IMR-90 (cell line): ENCODE results near the gene SSBP2. TPM values are rescaled to one million over a fixed set of nuclear protein-coding genes. Genes with fewer than 3 reads are reported as not detected.

Source experiments
- ATAC-seq: fragments of 200-7000 bp; cut with Tn5 transposase; 2 replicates; pipeline ENCODE4 v1.9.1; 2020; ENCODE audit warnings: low read depth, mild to moderate bottlenecking, moderate library complexity
- BruUV-seq: library from RNA; stranded (reverse); fragments of 400-500 nt; replicated peaks from 2 replicates; lab custom pipeline; 2021; lab: Mats Ljungman, UMichigan
- CTCF ChIA-PET: fragments of 300-600 bp; formaldehyde crosslinking; extraction: SDS; loops from one replicate; lab custom pipeline; 2021; ENCODE audit warnings: antibody characterized with exemption; lab: Yijun Ruan, JAX
- POLR2A ChIA-PET: fragments of 300-600 bp; sonication (Branson Sonifier 250); formaldehyde crosslinking; loops from one replicate; lab custom pipeline; 2022; ENCODE audit warnings: antibody characterized with exemption; ENCODE audit not compliant: unreplicated experiment; lab: Charles Lee
- DNase-seq: peaks from one replicate; pipeline ENCODE4 v3.0.0; 2013
- H2AFZ ChIP-seq: replicated peaks from 2 replicates; pipeline ENCODE3; 2013; ENCODE audit warnings: low read length, mild to moderate bottlenecking; ENCODE audit not compliant: poor library complexity
- H2AK5ac ChIP-seq: 2 replicates; pipeline ENCODE4 v1.6.1; 2013; ENCODE audit warnings: low read depth, low read length, inconsistent platforms
- H2AK9ac ChIP-seq: replicated peaks from 2 replicates; pipeline ENCODE3; 2013; ENCODE audit warnings: mild to moderate bottlenecking, low read depth, low read length, moderate library complexity; ENCODE audit not compliant: poor library complexity
- H2BK120ac ChIP-seq: 2 replicates; pipeline ENCODE4 v1.6.1; 2013; ENCODE audit warnings: low read depth, low read length, inconsistent platforms
- H2BK15ac ChIP-seq: 3 replicates; pipeline ENCODE4 v1.6.1; 2013; ENCODE audit warnings: low read depth, low read length, inconsistent platforms
- H2BK20ac ChIP-seq: 2 replicates; pipeline ENCODE4 v1.6.1; 2013; ENCODE audit warnings: low read depth, mild to moderate bottlenecking, inconsistent platforms, low read length, moderate library complexity
- H2BK5ac ChIP-seq: 2 replicates; pipeline ENCODE4 v1.6.1; 2013; ENCODE audit warnings: mild to moderate bottlenecking, low read depth, low read length, inconsistent platforms; ENCODE audit not compliant: poor library complexity, severe bottlenecking
- H3K14ac ChIP-seq: replicated peaks from 2 replicates; pipeline ENCODE4 v1.6.1; 2013; ENCODE audit warnings: low read depth, low read length, inconsistent platforms
- H3K18ac ChIP-seq: 2 replicates; pipeline ENCODE4 v1.6.1; 2013; ENCODE audit warnings: low read depth, low read length, control low read depth
- H3K23ac ChIP-seq: 2 replicates; pipeline ENCODE4 v1.6.1; 2013; ENCODE audit warnings: low read depth, low read length, inconsistent platforms
- H3K27ac ChIP-seq: 2 replicates; pipeline ENCODE4 v1.5.1; 2013; ENCODE audit warnings: mild to moderate bottlenecking, control low read depth, low read length; ENCODE audit not compliant: insufficient read depth
- H3K27me3 ChIP-seq: 2 replicates; pipeline ENCODE4 v1.6.1; 2013; ENCODE audit warnings: low read length; ENCODE audit not compliant: control insufficient read depth, insufficient read depth
- H3K36me3 ChIP-seq: 2 replicates; pipeline ENCODE4 v1.6.1; 2013; ENCODE audit warnings: low read length, mixed read lengths; ENCODE audit not compliant: control insufficient read depth, insufficient read depth
- H3K4ac ChIP-seq: 2 replicates; pipeline ENCODE4 v1.6.1; 2013; ENCODE audit warnings: low read depth, low read length, inconsistent platforms
- H3K4me1 ChIP-seq: 2 replicates; pipeline ENCODE4 v1.6.1; 2013; ENCODE audit warnings: low read length, mixed read lengths; ENCODE audit not compliant: control insufficient read depth, insufficient read depth
- H3K4me2 ChIP-seq: 2 replicates; pipeline ENCODE4 v1.6.1; 2013; ENCODE audit warnings: low read depth, mild to moderate bottlenecking, control low read depth, low read length, moderate library complexity
- H3K4me3 ChIP-seq: 2 replicates; pipeline ENCODE4 v1.5.1; 2013; ENCODE audit warnings: low read depth, mild to moderate bottlenecking, control low read depth, low read length, moderate library complexity; ENCODE audit not compliant: insufficient read depth
- H3K56ac ChIP-seq: 2 replicates; pipeline ENCODE4 v1.6.1; 2013; ENCODE audit warnings: low read length, inconsistent platforms; ENCODE audit not compliant: insufficient read depth; ENCODE audit errors: extremely low read depth
- H3K79me1 ChIP-seq, 2 experiments: 2 replicates each; pipeline ENCODE4 v1.6.1; 2013; ENCODE audit warnings: low read length in 2 of 2, inconsistent platforms in 1 of 2, low read depth in 1 of 2
- H3K9ac ChIP-seq: 2 replicates; pipeline ENCODE4 v1.6.1; 2013; ENCODE audit warnings: low read depth, low read length, control low read depth
- H3K9me1 ChIP-seq: 2 replicates; pipeline ENCODE4 v1.6.1; 2013; ENCODE audit warnings: low read length, inconsistent platforms; ENCODE audit not compliant: insufficient read depth
- H3K9me3 ChIP-seq: 2 replicates; pipeline ENCODE4 v1.6.1; 2013; ENCODE audit warnings: low read length; ENCODE audit not compliant: control insufficient read depth, insufficient read depth
- H4K20me1 ChIP-seq: 2 replicates; pipeline ENCODE4 v1.6.1; 2013; ENCODE audit warnings: low read length, inconsistent platforms; ENCODE audit not compliant: insufficient read depth
- H4K5ac ChIP-seq: 2 replicates; pipeline ENCODE4 v1.6.1; 2013; ENCODE audit warnings: mild to moderate bottlenecking, low read depth, low read length, control low read depth
- H4K8ac ChIP-seq, 2 experiments: 2 replicates each; pipeline ENCODE4 v1.6.1; 2013; ENCODE audit warnings: low read depth in 2 of 2, low read length in 2 of 2, control low read depth in 1 of 2, inconsistent platforms in 1 of 2
- H4K91ac ChIP-seq: 2 replicates; pipeline ENCODE4 v1.6.1; 2013; ENCODE audit warnings: low read depth, low read length, inconsistent platforms; ENCODE audit not compliant: insufficient read depth
- BHLHE40 ChIP-seq: fragments of 150-350 bp; IDR thresholded peaks from 2 replicates; pipeline ENCODE4 v1.6.1; 2016; ENCODE audit warnings: mild to moderate bottlenecking, low read depth, low read length
- CHD1 ChIP-seq: IDR thresholded peaks from 2 replicates; pipeline ENCODE4 v1.6.1; 2012; ENCODE audit warnings: low read depth, low read length, improper control_type of control experiment
- MAFK ChIP-seq: IDR thresholded peaks from 2 replicates; pipeline ENCODE4 v1.6.1; 2012; ENCODE audit warnings: low read depth, low read length, improper control_type of control experiment
- MAZ ChIP-seq: IDR thresholded peaks from 2 replicates; pipeline ENCODE4 v1.6.1; 2012; ENCODE audit warnings: low read depth, mild to moderate bottlenecking, low read length, improper control_type of control experiment, moderate library complexity, borderline replicate concordance
- NFE2L2 ChIP-seq: fragments of 150-350 bp; IDR thresholded peaks from 2 replicates; pipeline ENCODE4 v1.6.1; 2016; ENCODE audit warnings: low read depth, mild to moderate bottlenecking, low read length
- POLR2A ChIP-seq: IDR thresholded peaks from 2 replicates; pipeline ENCODE4 v1.6.1; 2012; ENCODE audit warnings: mild to moderate bottlenecking, low read depth, low read length
- RAD21 ChIP-seq: IDR thresholded peaks from 2 replicates; pipeline ENCODE4 v1.6.1; 2012; ENCODE audit warnings: low read length, improper control_type of control experiment
- RCOR1 ChIP-seq: IDR thresholded peaks from 2 replicates; pipeline ENCODE4 v1.6.1; 2012; ENCODE audit warnings: mild to moderate bottlenecking, low read length, improper control_type of control experiment; ENCODE audit not compliant: insufficient replicate concordance
- RFX5 ChIP-seq: IDR thresholded peaks from 2 replicates; pipeline ENCODE4 v1.8.0; 2012; ENCODE audit warnings: low read depth, mild to moderate bottlenecking, low read length, moderate library complexity
- SMC3 ChIP-seq: fragments of 150-350 bp; IDR thresholded peaks from 2 replicates; pipeline ENCODE4 v1.6.1; 2016; ENCODE audit warnings: low read depth, mild to moderate bottlenecking, antibody characterized with exemption, low read length, moderate library complexity
- dilution Hi-C: fragments of 300-500 bp; cut with HindIII; formaldehyde crosslinking; loops from one replicate; pipeline ENCODE4 v1.14.3; 2018; ENCODE audit warnings: low sequenced_read_pairs; ENCODE audit not compliant: unreplicated experiment
- in situ Hi-C: fragments of 300-500 bp; cut with MboI; formaldehyde crosslinking; loops from 3 replicates; pipeline ENCODE4 v1.14.3; 2019; ENCODE audit warnings: low sequenced_read_pairs, inconsistent platforms, mixed read lengths
- intact Hi-C: fragments of 100-400 bp; cut with micrococcal nuclease; formaldehyde crosslinking; loops from 2 replicates; pipeline ENCODE4 v1.10.0; 2022
- polyA plus RNA-seq, 3 experiments: library from polyadenylated mRNA; depleted of rRNA; stranded (reverse); fragments of >200 nt; gene quantifications; 2 replicates each; pipeline ENCODE4 v1.2.3, GENCODE V29; 2012; ENCODE audit warnings: low replicate concordance in 1 of 3
- total RNA-seq: library from RNA; depleted of rRNA; stranded (reverse); fragments of >200 nt; gene quantifications from 2 replicates; pipeline ENCODE4 v1.2.3, GENCODE V29; 2012
- TF ChIP-seq, protein P1 (sequence below): fragments of 150-350 bp; IDR thresholded peaks from 2 replicates; pipeline ENCODE4 v1.6.1; 2016; ENCODE audit warnings: low read depth, mild to moderate bottlenecking, low read length, moderate library complexity, borderline replicate concordance
- TF ChIP-seq, protein P2 (sequence below): fragments of 150-350 bp; IDR thresholded peaks from 2 replicates; pipeline ENCODE4 v1.6.1; 2017; ENCODE audit warnings: mild to moderate bottlenecking, antibody characterized with exemption, low read length, low read depth
- TF ChIP-seq, protein P3 (sequence below): conservative IDR thresholded peaks from 2 replicates; pipeline ENCODE4 v1.5.1; 2012; ENCODE audit warnings: mild to moderate bottlenecking, low read depth, low read length, improper control_type of control experiment

SSBP2 gene
- total and polyA plus RNA-seq, 2 of the 4 experiments (the other 2 are of a cell fraction): 38.4 to 42.7 TPM

DNA sequence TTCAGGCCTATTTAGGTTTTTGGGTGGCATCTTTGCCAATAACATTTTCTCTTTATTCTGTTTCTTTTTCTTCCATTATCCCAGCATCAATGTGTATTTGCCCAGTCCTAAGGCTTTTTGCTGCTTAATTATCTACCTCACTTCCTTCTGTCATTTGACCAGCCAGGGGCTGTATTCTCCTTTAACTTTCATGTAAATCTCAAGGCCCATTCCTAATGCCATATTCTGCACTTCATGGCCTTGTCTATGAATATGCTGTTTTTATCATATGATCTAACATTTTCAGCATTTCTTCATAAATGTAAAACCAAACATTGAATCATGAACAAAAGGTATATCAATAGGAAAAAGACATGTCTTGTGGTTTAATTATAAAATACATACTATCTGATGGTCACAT is 108.7 kb downstream of the SSBP2 start:
- Histone ChIP-seq H3K4ac (no peak overlapping the region), H3K36me3 (peaks cover 2% of the 10 kb centered on the region; the same call in 1 of the 2 replicates), H3K9me1 (no peaks in the 10 kb centered on the region), H3K27me3 (no peaks in the 10 kb centered on the region), H3K4me3 (no peak overlapping the region), H2BK120ac (no peak overlapping the region), H3K4me1 (peaks cover 3% of the 10 kb centered on the region; the same call in 1 of the 2 replicates), H3K79me1 (peaks cover 3 to 7% of the 10 kb centered on the region in 2 experiments; a peak in 2 of 4 replicates), H2AFZ (no peak overlapping the region), H3K4me2 (no peak overlapping the region), H2AK5ac (no peak overlapping the region), H2BK20ac (no peak overlapping the region), H4K5ac (no peak overlapping the region), H4K91ac (no peak overlapping the region), H3K56ac (no peak overlapping the region), H3K9ac (no peak overlapping the region), H2AK9ac (no peak overlapping the region), H2BK5ac (no peak overlapping the region), H4K20me1 (no peaks in the 10 kb centered on the region), H3K27ac (no peak overlapping the region), H2BK15ac (no peak overlapping the region), H3K14ac (no peak overlapping the region), H3K23ac (no peak overlapping the region), H3K18ac (no peak overlapping the region), H3K9me3 (no peaks in the 10 kb centered on the region), H4K8ac (no peak overlapping the region)
- no peak for TF ChIP-seq BHLHE40
- no peak for TF ChIP-seq POLR2A
- TF ChIP-seq RAD21: no peak
- TF ChIP-seq CHD1: no peak
- no peak for TF ChIP-seq RFX5
- TF ChIP-seq RCOR1: no peak
- TF ChIP-seq, protein P1, sequence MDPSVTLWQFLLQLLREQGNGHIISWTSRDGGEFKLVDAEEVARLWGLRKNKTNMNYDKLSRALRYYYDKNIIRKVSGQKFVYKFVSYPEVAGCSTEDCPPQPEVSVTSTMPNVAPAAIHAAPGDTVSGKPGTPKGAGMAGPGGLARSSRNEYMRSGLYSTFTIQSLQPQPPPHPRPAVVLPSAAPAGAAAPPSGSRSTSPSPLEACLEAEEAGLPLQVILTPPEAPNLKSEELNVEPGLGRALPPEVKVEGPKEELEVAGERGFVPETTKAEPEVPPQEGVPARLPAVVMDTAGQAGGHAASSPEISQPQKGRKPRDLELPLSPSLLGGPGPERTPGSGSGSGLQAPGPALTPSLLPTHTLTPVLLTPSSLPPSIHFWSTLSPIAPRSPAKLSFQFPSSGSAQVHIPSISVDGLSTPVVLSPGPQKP: no peak
- TF ChIP-seq, protein P2, sequence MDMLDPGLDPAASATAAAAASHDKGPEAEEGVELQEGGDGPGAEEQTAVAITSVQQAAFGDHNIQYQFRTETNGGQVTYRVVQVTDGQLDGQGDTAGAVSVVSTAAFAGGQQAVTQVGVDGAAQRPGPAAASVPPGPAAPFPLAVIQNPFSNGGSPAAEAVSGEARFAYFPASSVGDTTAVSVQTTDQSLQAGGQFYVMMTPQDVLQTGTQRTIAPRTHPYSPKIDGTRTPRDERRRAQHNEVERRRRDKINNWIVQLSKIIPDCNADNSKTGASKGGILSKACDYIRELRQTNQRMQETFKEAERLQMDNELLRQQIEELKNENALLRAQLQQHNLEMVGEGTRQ: no peak
- no peak for TF ChIP-seq SMC3
- TF ChIP-seq MAFK: no peak
- no peak for TF ChIP-seq MAZ
- TF ChIP-seq NFE2L2: no peak
- TF ChIP-seq, protein P3, sequence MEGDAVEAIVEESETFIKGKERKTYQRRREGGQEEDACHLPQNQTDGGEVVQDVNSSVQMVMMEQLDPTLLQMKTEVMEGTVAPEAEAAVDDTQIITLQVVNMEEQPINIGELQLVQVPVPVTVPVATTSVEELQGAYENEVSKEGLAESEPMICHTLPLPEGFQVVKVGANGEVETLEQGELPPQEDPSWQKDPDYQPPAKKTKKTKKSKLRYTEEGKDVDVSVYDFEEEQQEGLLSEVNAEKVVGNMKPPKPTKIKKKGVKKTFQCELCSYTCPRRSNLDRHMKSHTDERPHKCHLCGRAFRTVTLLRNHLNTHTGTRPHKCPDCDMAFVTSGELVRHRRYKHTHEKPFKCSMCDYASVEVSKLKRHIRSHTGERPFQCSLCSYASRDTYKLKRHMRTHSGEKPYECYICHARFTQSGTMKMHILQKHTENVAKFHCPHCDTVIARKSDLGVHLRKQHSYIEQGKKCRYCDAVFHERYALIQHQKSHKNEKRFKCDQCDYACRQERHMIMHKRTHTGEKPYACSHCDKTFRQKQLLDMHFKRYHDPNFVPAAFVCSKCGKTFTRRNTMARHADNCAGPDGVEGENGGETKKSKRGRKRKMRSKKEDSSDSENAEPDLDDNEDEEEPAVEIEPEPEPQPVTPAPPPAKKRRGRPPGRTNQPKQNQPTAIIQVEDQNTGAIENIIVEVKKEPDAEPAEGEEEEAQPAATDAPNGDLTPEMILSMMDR: no peak
- ATAC-seq (no peak), DNase-seq (no peak)
- dilution Hi-C loops (no loop called here), intact Hi-C loops (no loop called here), in situ Hi-C loops (no loop called here)
- BruUV-seq: no TSS peak
- POLR2A ChIA-PET: no interaction called here
- CTCF ChIA-PET: no interaction called here
